ENCODE data around the gene UBAP2L. TPM values are rescaled to one million over a fixed set of nuclear protein-coding genes. Genes with fewer than 3 reads are reported as not detected.
"Not testable (repeated sequence)": the region's sequence is repeated elsewhere in the genome, so short reads cannot be mapped to it uniquely, and the experiment has no call there.

Gene UBAP2L
- total RNA-seq, 6 experiments from 2014 or later: 197 to 257 (median 227) TPM

GRCh38 chr1:154192476-154192875, 28.3 kb upstream of the UBAP2L start:
- Mint-ChIP-seq H3K27ac (no peak overlapping the region), H3K4me3 (no peak overlapping the region), H3K27me3 (ENCODE audit: insufficient read depth) (peaks cover 27% of the 10 kb centered on the region)

DNA sequence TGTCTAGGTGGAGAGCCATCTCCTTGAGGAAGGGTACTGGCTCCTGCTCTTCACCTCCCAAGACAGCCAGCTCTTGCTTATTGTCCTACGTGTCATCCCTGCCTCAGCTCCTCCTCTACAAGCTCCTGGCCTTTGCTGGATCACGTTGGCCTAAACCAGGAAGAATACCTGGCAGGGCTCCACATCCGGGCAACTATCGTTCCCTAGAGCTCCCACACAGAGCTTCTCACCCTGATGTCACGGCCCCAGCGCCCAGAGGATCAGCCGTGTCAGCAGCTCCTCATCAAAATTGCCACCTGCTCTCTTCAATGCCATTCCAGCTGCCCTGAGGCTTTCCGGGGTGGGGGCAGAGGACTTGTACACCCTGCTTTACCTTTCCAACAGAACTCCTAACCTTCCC, 26.9 kb upstream of the UBAP2L start:
- DNase-seq: no peak

More at GRCh38 chr1:154192476-154192875, 28.3 kb upstream of the UBAP2L start:
- no peaks in the 10 kb centered on the region for H3K9me3 Mint-ChIP-seq
- no peaks in the 10 kb centered on the region for H3K36me3 Mint-ChIP-seq (ENCODE audit: low read depth)
- H3K4me1 Mint-ChIP-seq (ENCODE audit: low read depth): peaks cover 26% of the 10 kb centered on the region
- DNase-seq: no peak
- no peak for TF ChIP-seq CTCF (IDR thresholded peaks at IDR 0.05)

GRCh38 chr1:154198756-154199562, 21.8 kb upstream of the UBAP2L start:
- no peaks in the 10 kb centered on the region for H3K9me3 Mint-ChIP-seq
- peaks cover 3% of the 10 kb centered on the region for H3K27me3 Mint-ChIP-seq (ENCODE audit: insufficient read depth)
- no peak overlapping the region for H3K4me3 Mint-ChIP-seq
- H3K36me3 Mint-ChIP-seq (ENCODE audit: low read depth): no peaks in the 10 kb centered on the region
- H3K4me1 Mint-ChIP-seq (ENCODE audit: low read depth): peaks cover 6% of the 10 kb centered on the region
- no peak overlapping the region for H3K27ac Mint-ChIP-seq
- peak; percentile 57 for DNase-seq
- TF ChIP-seq CTCF (IDR thresholded peaks at IDR 0.05): peak; percentile 78

More for the DNA sequence above, 26.9 kb upstream of the UBAP2L start:
- no peaks in the 10 kb centered on the region for H3K9me3 Mint-ChIP-seq
- no peaks in the 10 kb centered on the region for H3K36me3 Mint-ChIP-seq (ENCODE audit: low read depth)
- H3K27ac Mint-ChIP-seq: no peak overlapping the region
- H3K4me1 Mint-ChIP-seq (ENCODE audit: low read depth): peaks cover 26% of the 10 kb centered on the region
- H3K4me3 Mint-ChIP-seq: no peak overlapping the region
- TF ChIP-seq CTCF (IDR thresholded peaks at IDR 0.05): no peak
- peaks cover 24% of the 10 kb centered on the region for H3K27me3 Mint-ChIP-seq (ENCODE audit: insufficient read depth)

- H3K36me3 Mint-ChIP-seq (ENCODE audit: low read depth): no peaks in the 10 kb centered on the region
- peak; percentile 36 for DNase-seq
- no peak overlapping the region for H3K4me3 Mint-ChIP-seq
- H3K27me3 Mint-ChIP-seq (ENCODE audit: insufficient read depth): peaks cover 2% of the 10 kb centered on the region
- no peak for TF ChIP-seq CTCF (IDR thresholded peaks at IDR 0.05)
- H3K27ac Mint-ChIP-seq: no peak overlapping the region
- H3K9me3 Mint-ChIP-seq: no peaks in the 10 kb centered on the region
- peaks cover 6% of the 10 kb centered on the region for H3K4me1 Mint-ChIP-seq (ENCODE audit: low read depth)
Observed at GRCh38 chr1:154199563-154199879, 21.2 kb upstream of the UBAP2L start.

DNA sequence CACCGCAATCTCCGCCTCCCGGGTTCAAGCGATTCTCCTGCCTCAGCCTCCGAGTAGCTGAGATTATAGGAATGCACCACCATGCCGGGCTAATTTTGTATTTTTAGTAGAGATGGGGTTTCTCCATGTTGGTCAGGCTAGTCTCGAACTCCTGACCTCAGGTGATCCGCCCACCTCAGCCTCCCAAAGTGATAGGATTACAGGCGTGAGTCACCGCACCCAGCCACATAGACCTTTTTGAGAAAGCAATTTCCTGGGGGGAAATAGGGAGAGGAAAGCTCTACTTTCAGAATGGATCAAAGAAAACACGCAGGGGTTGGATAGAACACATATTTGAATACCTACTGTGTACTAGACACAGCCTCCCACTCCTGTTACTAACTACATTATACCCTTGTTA, 15.0 kb upstream of the UBAP2L start:
- H3K4me3 Mint-ChIP-seq; DNase-seq; H3K9me3 Mint-ChIP-seq; H3K27me3 Mint-ChIP-seq (ENCODE audit: insufficient read depth): not testable (repeated sequence)
- Mint-ChIP-seq H3K4me1 (ENCODE audit: low read depth) (peaks cover 17% of the 10 kb centered on the region), H3K36me3 (ENCODE audit: low read depth) (peaks cover 30% of the 10 kb centered on the region), H3K27ac (peak overlapping the region; percentile 57)

GRCh38 chr1:154206196-154206595, 14.6 kb upstream of the UBAP2L start, which contains the start of gene CFAP141:
Gene CFAP141, minus strand, starts transcription at chr1:154206333. Its CDS starts 26 bp downstream, at chr1:154206307.
- Mint-ChIP-seq H3K27me3 (ENCODE audit: insufficient read depth) (peaks cover 4% of the 10 kb centered on the region), H3K9me3 (no peaks in the 10 kb centered on the region), H3K4me3 (no peak within 1 kb of the TSS), H3K36me3 (ENCODE audit: low read depth) (peaks cover 31% of the 10 kb centered on the region), H3K4me1 (ENCODE audit: low read depth) (peaks cover 17% of the 10 kb centered on the region), H3K27ac (peak within 1 kb of the TSS; percentile 57)
- no peak for TF ChIP-seq CTCF (IDR thresholded peaks at IDR 0.05)
- DNase-seq: peak; percentile 22

All from HFFc6 (cell line).